Astrocyte (in vitro differentiated cells and primary cell): ENCODE data around the gene PNPLA3. TPM values are rescaled to one million over a fixed set of nuclear protein-coding genes. Genes with fewer than 3 reads are reported as not detected.
A peak's percentile ranks its signal among the peaks of the same experiment; 100 is the strongest.

Source experiments
- DNase-seq: peaks from one replicate; pipeline ENCODE4 v3.0.0-alpha.2; 2010; ENCODE audit warnings: low read depth
- FAIRE-seq: peaks from 2 replicates; lab custom pipeline; 2011; peaks lifted over from hg19 to GRCh38; lab: Jason Lieb, UNC
- H2AFZ ChIP-seq: 2 replicates; pipeline ENCODE4 v1.6.0; 2012; ENCODE audit warnings: low read depth, low read length, inconsistent platforms
- H3K27ac ChIP-seq: 2 replicates; pipeline ENCODE4 v1.5.1; 2011; ENCODE audit warnings: low read depth, low read length, inconsistent platforms
- H3K27me3 ChIP-seq: 2 replicates; pipeline ENCODE4 v1.6.0; 2011; ENCODE audit warnings: low read length, inconsistent platforms; ENCODE audit not compliant: insufficient read depth
- H3K36me3 ChIP-seq: 2 replicates; pipeline ENCODE4 v1.5.1; 2011; ENCODE audit warnings: low read length, inconsistent platforms; ENCODE audit not compliant: insufficient read depth
- H3K4me1 ChIP-seq: 2 replicates; pipeline ENCODE4 v1.5.1; 2011; ENCODE audit warnings: low read length, inconsistent platforms; ENCODE audit not compliant: insufficient read depth
- H3K4me2 ChIP-seq: 2 replicates; pipeline ENCODE4 v1.6.0; 2012; ENCODE audit warnings: low read length, inconsistent platforms
- H3K4me3 ChIP-seq: 2 replicates; pipeline ENCODE4 v1.5.1; 2011; ENCODE audit warnings: low read depth, mild to moderate bottlenecking, low read length, inconsistent platforms; ENCODE audit not compliant: insufficient read depth
- H3K79me2 ChIP-seq: 2 replicates; pipeline ENCODE4 v1.6.0; 2012; ENCODE audit warnings: mild to moderate bottlenecking, low read length, inconsistent platforms; ENCODE audit not compliant: insufficient read depth
- H3K9ac ChIP-seq: 2 replicates; pipeline ENCODE4 v1.6.0; 2012; ENCODE audit warnings: mild to moderate bottlenecking, low read length, inconsistent platforms
- H3K9me3 ChIP-seq: 2 replicates; pipeline ENCODE4 v1.5.1; 2012; ENCODE audit warnings: low read depth, mild to moderate bottlenecking, low read length, inconsistent platforms; ENCODE audit not compliant: insufficient read depth
- H4K20me1 ChIP-seq: 2 replicates; pipeline ENCODE4 v1.6.0; 2012; ENCODE audit warnings: low read length, inconsistent platforms; ENCODE audit not compliant: insufficient read depth
- H3K27ac Mint-ChIP-seq: one replicate; pipeline ENCODE4 v1.8.0; 2021; ENCODE audit warnings: mild to moderate bottlenecking, mixed read lengths; ENCODE audit not compliant: unreplicated experiment
- H3K27me3 Mint-ChIP-seq: one replicate; pipeline ENCODE4 v1.8.0; 2021; ENCODE audit warnings: low read depth, mixed read lengths; ENCODE audit not compliant: unreplicated experiment
- H3K36me3 Mint-ChIP-seq: one replicate; pipeline ENCODE4 v1.8.0; 2021; ENCODE audit warnings: low read depth, mixed read lengths; ENCODE audit not compliant: unreplicated experiment
- H3K4me1 Mint-ChIP-seq: one replicate; pipeline ENCODE4 v1.8.0; 2021; ENCODE audit warnings: low read depth, mixed read lengths; ENCODE audit not compliant: unreplicated experiment
- H3K4me3 Mint-ChIP-seq: one replicate; pipeline ENCODE4 v1.8.0; 2021; ENCODE audit warnings: mild to moderate bottlenecking, moderate library complexity, mixed read lengths; ENCODE audit not compliant: unreplicated experiment
- H3K9me3 Mint-ChIP-seq: one replicate; pipeline ENCODE4 v1.8.0; 2021; ENCODE audit warnings: mild to moderate bottlenecking, mixed read lengths; ENCODE audit not compliant: unreplicated experiment
- CTCF ChIP-seq: IDR thresholded peaks from 2 replicates; pipeline ENCODE4 v1.5.1; 2011; ENCODE audit warnings: low read depth, mild to moderate bottlenecking, inconsistent platforms, low read length, moderate library complexity; ENCODE audit not compliant: insufficient read depth
- EZH2 ChIP-seq: IDR thresholded peaks from 2 replicates; pipeline ENCODE4 v1.6.1; 2012; ENCODE audit warnings: mild to moderate bottlenecking, low read length, inconsistent platforms; ENCODE audit not compliant: insufficient read depth
- total RNA-seq: library from RNA; stranded (reverse); gene quantifications from 2 replicates; pipeline ENCODE4 v1.2.1, GENCODE V29; 2021

PNPLA3 gene
- total RNA-seq, 1 donor from 2014 or later, result 10.8 TPM

- no peaks in the 10 kb centered on the region for H3K79me2 ChIP-seq
- H3K9me3 ChIP-seq, result no peaks in the 10 kb centered on the region
- Mint-ChIP-seq H3K4me3 (no peak overlapping the region), H3K36me3 (peaks cover 5% of the 10 kb centered on the region), H3K27me3 (no peaks in the 10 kb centered on the region), H3K27ac (no peak overlapping the region), H3K4me1 (no peaks in the 10 kb centered on the region), H3K9me3 (no peaks in the 10 kb centered on the region)
- H3K4me2 ChIP-seq, result no peak overlapping the region
- H2AFZ ChIP-seq, result no peak overlapping the region
- H3K36me3 ChIP-seq, result no peaks in the 10 kb centered on the region
- H3K27me3 ChIP-seq, result no peaks in the 10 kb centered on the region
- H3K27ac ChIP-seq, result no peak overlapping the region
- FAIRE-seq, result no peak
- no peak for DNase-seq
- H4K20me1 ChIP-seq, result peaks cover 16% of the 10 kb centered on the region
- H3K9ac ChIP-seq, result no peak overlapping the region
- TF ChIP-seq EZH2 (no peak), CTCF (no peak)
- H3K4me1 ChIP-seq, result peaks cover under 1% of the 10 kb centered on the region
- no peak overlapping the region for H3K4me3 ChIP-seq
Measured at GRCh38 chr22:43948836-43949406, 25.3 kb downstream of the PNPLA3 start.

- H3K4me3 ChIP-seq, result no peak overlapping the region
- H3K36me3 Mint-ChIP-seq, result peaks cover 2% of the 10 kb centered on the region
- H3K27me3 Mint-ChIP-seq, result no peaks in the 10 kb centered on the region
- H2AFZ ChIP-seq, result no peak overlapping the region
- TF ChIP-seq EZH2 (no peak), CTCF (no peak)
- peaks cover 11% of the 10 kb centered on the region for H3K4me1 ChIP-seq
- no peaks in the 10 kb centered on the region for H3K9me3 ChIP-seq
- H3K4me1 Mint-ChIP-seq, result peaks cover 6% of the 10 kb centered on the region
- H3K79me2 ChIP-seq, result peaks cover 17% of the 10 kb centered on the region
- H3K27ac ChIP-seq, result no peak overlapping the region
- H3K4me3 Mint-ChIP-seq, result no peak overlapping the region
- DNase-seq (no peak), FAIRE-seq (no peak)
- no peak overlapping the region for H3K4me2 ChIP-seq
- H3K27ac Mint-ChIP-seq, result no peak overlapping the region
- H3K27me3 ChIP-seq, result no peaks in the 10 kb centered on the region
- H3K9me3 Mint-ChIP-seq, result no peaks in the 10 kb centered on the region
- H3K36me3 ChIP-seq, result no peaks in the 10 kb centered on the region
- no peak overlapping the region for H3K9ac ChIP-seq
- H4K20me1 ChIP-seq, result peaks cover 6% of the 10 kb centered on the region
Measured at GRCh38 chr22:43951391-43951790, 27.8 kb downstream of the PNPLA3 start.

GRCh38 chr22:43951966-43952365 lies 28.4 kb downstream of the PNPLA3 start:
- H3K27me3 ChIP-seq, result no peaks in the 10 kb centered on the region
- no peaks in the 10 kb centered on the region for H3K9me3 ChIP-seq
- H3K27ac ChIP-seq, result no peak overlapping the region
- H2AFZ ChIP-seq, result no peak overlapping the region
- no peak overlapping the region for H3K4me3 Mint-ChIP-seq
- no peak for DNase-seq
- TF ChIP-seq EZH2 (no peak), CTCF (no peak)
- no peak for FAIRE-seq
- peaks cover 23% of the 10 kb centered on the region for H3K79me2 ChIP-seq
- no peaks in the 10 kb centered on the region for H3K9me3 Mint-ChIP-seq
- H3K27ac Mint-ChIP-seq, result peak overlapping the region; percentile 72
- H3K27me3 Mint-ChIP-seq, result no peaks in the 10 kb centered on the region
- no peak overlapping the region for H3K4me3 ChIP-seq
- peaks cover 12% of the 10 kb centered on the region for H3K4me1 ChIP-seq
- H4K20me1 ChIP-seq, result peaks cover 8% of the 10 kb centered on the region
- H3K9ac ChIP-seq, result no peak overlapping the region
- H3K4me1 Mint-ChIP-seq, result peaks cover 9% of the 10 kb centered on the region
- peaks cover 2% of the 10 kb centered on the region for H3K36me3 Mint-ChIP-seq
- H3K4me2 ChIP-seq, result no peak overlapping the region
- no peaks in the 10 kb centered on the region for H3K36me3 ChIP-seq
